NCI-H774 (cell line): ENCODE measurements around the gene SIGLEC8.
"Not testable (repeated sequence)": the region's sequence is repeated elsewhere in the genome, so short reads cannot be mapped to it uniquely, and the experiment has no call there.

Experiments
- DNase-seq: peaks from one replicate; lab custom pipeline; 2025; lab: John Stamatoyannopoulos, UW

The SIGLEC8 gene

GRCh38 chr19:51447510-51447909 is 10.7 kb downstream of the SIGLEC8 start:
- not testable (repeated sequence) for DNase-seq

GRCh38 chr19:51441410-51442390 is 16.6 kb downstream of the SIGLEC8 start:
- no peak for DNase-seq

- no peak for DNase-seq
Observed at GRCh38 chr19:51440846-51441409, 17.3 kb downstream of the SIGLEC8 start.

- no peak for DNase-seq
Observed at GRCh38 chr19:51440052-51440451, 18.2 kb downstream of the SIGLEC8 start.

- no peak for DNase-seq
Observed at GRCh38 chr19:51439021-51439465, 19.2 kb downstream of the SIGLEC8 start.

- no peak for DNase-seq
Observed at GRCh38 chr19:51434456-51434855, 23.8 kb downstream of the SIGLEC8 start.

GRCh38 chr19:51433043-51433442 is 25.2 kb downstream of the SIGLEC8 start:
- DNase-seq = no peak

GRCh38 chr19:51431124-51431523 is 27.1 kb downstream of the SIGLEC8 start:
- DNase-seq = no peak

- DNase-seq = no peak
Observed at GRCh38 chr19:51430221-51430620, 28.0 kb downstream of the SIGLEC8 start.

GRCh38 chr19:51427201-51427600 is 31.1 kb downstream of the SIGLEC8 start:
- no peak for DNase-seq

GRCh38 chr19:51422053-51422448 is 36.2 kb downstream of the SIGLEC8 start:
- peak; percentile 31 for DNase-seq

- DNase-seq = no peak
Observed at GRCh38 chr19:51421229-51422052, 36.8 kb downstream of the SIGLEC8 start.

- not testable (repeated sequence) for DNase-seq
Observed at GRCh38 chr19:51420511-51420910, 37.7 kb downstream of the SIGLEC8 start.

- no peak for DNase-seq
Observed at GRCh38 chr19:51418707-51419106, 39.5 kb downstream of the SIGLEC8 start.

GRCh38 chr19:51417810-51418157 is 40.5 kb downstream of the SIGLEC8 start:
- DNase-seq = no peak

GRCh38 chr19:51417107-51417809 is 41.0 kb downstream of the SIGLEC8 start, which contains the start of gene SIGLEC10:
SIGLEC10 (minus strand) TSS chr19:51417642; CDS start chr19:51417581, 61 bp downstream.
- no peak for DNase-seq

- not testable (repeated sequence) for DNase-seq
Observed at GRCh38 chr19:51416422-51416821, 41.8 kb downstream of the SIGLEC8 start.

- DNase-seq = no peak
Observed at GRCh38 chr19:51415187-51415586, 43.1 kb downstream of the SIGLEC8 start.

GRCh38 chr19:51410950-51411748 is 47.1 kb downstream of the SIGLEC8 start:
- DNase-seq = no peak

GRCh38 chr19:51407511-51408131 is 50.6 kb downstream of the SIGLEC8 start:
- no peak for DNase-seq
